Fibroblast of skin of left biceps (primary cell): ENCODE results near the gene SHH.

ENCODE experiments used
- DNase-seq, 2 experiments: peaks; one replicate each; pipeline ENCODE4 v3.0.0-alpha.2; 2013; ENCODE audit warnings: low read depth in 2 of 2

The SHH gene

DNA sequence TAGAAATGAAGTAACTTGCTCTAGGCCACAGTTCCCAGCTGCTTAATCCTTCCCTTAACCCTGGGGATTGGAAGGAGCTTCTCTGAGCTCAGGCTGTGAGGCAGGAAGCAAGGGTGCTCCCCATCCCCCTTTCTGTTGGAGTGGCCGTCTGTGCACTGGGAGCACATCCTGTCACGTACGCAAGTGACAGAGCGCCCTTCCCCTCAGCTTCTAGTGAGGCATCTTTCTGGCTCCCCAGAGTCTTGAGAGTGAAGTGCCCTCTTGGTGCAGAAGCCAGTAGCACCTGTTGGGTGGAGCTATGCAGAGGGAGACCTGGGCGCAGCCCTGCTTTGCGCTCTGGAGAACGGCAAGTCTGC lies 47.8 kb downstream of the SHH start:
- no peak for DNase-seq

DNA sequence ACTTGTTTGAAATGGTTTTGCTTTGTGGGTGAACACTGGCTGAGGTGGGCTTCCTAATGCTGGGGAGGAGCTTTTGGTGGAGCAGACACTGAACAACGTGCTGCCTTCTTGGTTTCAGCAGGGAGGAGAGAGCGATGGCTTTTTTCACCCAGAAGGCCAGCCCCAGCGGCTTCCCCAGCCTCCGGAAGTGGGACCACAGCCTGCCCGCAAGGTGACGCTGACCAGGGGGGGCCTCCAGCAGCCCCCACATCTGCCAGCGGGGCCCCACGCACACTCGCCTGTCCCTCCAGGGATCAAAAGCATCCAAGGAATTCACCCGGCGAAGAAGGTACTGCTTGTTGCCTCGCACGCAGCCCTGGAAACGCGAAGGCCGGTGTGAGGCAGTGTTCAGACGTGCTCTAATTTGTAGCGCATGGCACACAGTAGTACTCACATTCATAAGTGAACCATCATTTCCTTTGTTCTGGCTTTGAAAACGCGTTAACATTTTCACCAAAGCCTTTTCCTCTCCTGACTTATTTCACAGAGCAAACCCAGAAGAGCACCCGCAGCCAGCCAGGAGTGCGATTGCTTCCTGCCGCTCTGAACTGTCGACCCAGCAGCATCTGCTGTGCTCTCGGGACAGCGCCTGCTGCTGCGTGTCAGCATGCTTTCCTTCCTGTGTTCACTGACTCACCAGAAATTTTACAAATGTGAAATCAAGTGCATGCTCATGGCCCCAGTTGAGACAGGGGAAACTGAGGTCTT lies 48.4 kb downstream of the SHH start:
- DNase-seq = peak; percentile 39 to 42

DNA sequence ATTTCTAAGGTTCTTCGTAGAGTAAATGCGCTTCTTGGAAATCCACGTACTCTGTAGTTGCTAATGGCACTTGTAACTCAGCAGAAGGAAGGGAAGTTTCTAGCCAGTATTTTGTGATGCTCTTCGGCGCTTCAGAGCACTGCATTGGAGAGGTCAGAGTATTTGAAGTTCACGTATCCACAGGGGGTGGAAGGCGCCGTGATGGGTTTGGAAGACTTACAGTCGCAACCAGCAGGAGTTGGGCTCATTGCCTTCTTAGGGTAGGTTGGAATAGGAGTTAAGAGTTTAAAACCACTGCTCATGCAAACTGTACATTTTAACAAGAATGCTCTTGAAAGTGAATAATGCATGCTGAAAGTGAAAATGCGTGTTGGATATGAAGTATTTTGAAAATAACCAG lies 49.1 kb downstream of the SHH start:
- DNase-seq = no peak

DNA sequence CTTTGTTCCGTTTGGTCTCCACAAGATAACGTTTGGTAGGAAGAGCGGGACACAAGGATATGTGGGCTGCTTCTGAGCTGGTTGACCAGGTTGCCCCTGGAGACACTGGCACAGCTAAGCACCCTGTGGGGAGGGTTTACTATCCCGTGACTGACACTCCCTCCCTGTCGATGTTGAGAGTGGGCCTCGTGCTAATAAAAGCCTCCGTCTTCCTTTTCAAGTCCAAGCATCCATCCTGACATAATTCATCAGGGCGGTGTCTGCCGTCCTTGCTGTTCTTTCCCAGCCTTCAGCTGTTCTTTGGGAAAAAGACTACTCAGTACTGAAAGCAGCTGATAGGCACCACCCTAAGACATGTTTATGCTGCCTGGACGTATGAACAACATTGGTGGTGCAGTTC lies 49.6 kb downstream of the SHH start:
- no peak for DNase-seq

DNA sequence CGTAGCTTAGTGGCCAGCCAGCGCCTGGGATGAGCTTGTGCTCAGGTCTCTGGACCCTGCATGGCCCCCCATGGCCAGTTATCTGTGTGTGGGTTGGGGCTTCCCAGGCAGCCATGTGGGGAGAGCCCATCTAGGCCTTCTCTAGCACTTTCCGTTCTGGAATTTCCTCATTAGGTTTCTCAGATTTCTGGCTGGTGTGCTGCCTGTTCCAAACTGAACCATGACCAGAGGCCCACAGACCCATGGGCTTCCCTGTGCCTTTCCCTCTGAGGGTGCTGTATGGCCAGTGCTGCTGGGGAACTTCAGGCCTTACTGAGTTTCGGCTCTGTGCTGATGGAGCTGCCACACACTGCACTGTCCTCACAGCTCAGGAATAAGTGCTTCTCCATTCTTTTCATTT lies 50.2 kb downstream of the SHH start:
- no peak for DNase-seq

DNA sequence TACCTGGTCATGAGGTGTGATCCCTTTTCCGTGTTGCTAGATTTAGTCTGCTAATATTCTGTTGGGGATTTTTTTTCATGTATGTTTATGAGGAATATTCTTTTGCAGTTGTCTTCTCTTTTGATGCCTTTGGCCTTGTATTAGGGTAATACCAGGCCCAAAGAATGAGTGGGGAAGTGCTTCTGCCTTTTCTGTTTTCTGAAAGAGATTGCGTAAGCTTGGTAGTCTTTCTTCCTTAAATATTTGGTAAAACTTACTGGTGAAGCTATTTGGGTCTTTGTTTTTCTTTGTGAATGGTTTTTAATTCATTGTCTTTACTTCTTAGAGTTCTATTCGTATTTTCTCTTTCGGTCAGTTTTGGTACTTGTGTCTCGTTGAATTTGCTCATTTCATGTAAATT lies 51.1 kb downstream of the SHH start:
- DNase-seq = no peak

DNA sequence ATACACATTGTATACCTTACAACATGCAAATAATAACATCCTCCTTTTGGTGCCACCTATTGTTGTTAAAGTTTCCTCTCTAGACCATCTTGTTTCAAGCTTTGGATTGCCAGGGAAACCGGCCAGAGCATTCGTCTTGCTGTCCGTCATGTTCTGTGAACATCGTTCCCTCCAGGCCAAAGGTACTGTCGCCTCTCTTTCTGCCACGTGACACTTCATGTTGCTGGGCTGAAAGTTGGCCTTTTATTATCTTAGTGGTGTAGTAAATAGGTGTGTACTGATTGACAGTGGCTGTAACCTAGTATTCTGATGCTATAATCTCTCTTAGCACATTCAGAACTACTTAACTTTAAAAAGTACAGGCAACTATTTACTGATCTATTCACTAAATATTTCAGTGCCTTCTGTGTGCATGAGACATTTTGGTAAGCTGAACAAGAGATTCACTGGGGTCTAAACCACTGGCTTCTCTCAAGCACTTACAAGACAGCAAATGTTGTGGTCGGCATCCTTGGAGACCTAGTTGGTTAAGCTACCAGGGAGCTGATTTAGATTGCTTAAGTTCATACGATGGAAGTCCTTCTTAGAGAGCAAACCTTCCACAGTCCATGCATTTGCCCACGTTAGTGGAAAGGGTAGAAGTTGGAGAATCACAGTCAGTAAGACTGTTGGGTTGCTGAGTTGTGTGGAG lies 52.4 kb downstream of the SHH start:
- DNase-seq = no peak

DNA sequence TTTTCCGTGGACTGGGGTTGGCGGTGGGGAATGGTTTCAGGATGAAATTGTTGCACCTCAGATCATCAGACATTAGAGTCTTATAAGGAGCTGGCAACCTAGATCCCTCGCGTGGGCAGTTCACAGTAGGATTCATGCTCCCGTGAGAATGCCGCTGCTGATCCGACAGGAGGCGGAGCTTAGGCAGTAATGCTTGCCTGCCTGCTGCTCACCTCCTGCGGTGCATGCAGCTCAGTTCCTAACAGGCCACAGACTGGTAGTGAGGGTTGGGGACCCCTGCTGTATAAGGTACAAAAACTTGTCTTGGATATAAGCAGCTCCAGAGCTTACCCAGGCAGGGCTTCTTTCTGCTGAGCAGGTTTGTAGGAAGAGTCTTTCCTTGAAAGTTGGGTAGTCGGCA lies 53.9 kb downstream of the SHH start:
- no peak for DNase-seq

DNA sequence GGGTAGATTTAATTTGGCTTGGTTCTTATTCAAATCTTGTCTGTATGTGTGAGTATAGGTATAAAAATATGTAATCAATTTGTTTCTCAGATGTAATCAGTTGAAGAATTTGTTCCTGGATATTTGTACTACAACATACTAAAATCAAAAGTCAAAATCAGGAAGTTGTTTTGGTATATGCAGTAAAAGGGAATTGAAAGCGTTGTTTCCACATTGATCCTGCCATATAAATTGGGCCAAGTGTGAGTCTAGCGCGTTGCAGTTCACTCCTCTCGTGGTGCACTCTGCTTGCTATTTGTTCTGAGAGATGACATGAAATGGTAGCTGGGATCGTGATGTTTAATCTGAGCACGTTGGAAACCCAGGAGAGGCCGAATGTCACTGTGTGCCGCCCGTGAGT lies 55.9 kb downstream of the SHH start:
- no peak for DNase-seq

DNA sequence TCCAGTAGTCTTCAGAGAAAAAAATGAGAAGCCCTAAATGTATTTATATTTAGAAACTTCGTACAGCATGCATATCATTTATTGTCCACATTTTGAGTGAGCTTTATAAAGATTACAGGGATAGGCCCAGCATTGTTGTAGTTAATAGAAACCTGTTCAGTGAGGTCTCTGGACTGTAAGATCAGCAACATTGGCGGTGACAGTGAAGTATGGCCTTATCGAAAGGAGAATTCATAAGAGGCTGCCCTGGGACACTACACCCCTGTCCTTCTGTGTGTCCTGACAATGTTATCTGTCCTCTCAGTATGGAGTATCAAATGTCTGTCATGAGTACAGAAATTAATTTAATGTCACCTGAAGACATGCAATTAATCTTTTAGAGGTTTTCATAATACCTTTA lies 57.2 kb downstream of the SHH start:
- DNase-seq = no peak

DNA sequence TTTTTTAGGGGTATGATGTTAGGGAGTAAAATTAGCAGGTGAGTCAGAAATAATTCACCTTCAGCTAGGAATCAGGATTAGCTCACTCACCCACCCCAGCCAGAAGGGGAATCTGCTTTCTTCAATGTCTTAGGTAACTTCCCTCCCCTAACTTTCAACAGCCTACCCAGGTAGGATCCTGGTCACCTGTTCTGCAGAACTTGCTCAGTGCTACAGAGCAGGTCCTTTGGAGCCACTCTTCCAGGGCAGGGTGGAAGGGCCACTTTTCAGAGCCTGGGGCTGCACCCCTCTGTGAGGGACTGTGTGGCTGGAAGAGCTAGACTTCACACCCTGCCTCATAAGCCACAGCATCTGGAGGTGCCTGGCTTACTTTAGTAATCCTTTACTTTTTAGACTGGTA lies 58.1 kb downstream of the SHH start:
- no peak for DNase-seq

DNA sequence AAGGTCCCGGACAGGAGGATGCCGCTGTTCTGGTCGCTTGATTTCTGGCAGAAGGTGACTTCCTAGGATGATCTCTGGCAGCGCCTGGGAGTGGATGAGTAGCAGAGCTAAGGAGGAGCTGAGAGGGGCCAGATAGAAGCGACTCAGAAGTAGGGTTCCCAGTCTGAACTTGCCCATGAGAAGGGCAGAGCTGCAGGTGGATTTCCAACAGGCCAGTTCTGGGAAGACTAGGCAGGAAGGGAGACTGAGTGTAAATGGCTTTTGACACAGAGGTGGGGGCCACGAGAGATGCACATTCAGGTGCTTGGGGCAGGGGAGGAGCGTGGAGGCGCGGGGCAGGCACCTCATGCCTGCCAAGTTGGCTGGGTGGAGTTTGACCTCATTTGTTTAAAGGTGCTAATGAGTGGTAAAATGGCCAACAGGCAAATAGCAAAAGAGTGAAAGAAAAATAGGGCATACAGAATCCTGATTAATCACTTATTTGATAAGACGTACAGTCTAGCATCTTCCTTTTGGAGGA lies 58.8 kb downstream of the SHH start:
- DNase-seq = no peak

DNA sequence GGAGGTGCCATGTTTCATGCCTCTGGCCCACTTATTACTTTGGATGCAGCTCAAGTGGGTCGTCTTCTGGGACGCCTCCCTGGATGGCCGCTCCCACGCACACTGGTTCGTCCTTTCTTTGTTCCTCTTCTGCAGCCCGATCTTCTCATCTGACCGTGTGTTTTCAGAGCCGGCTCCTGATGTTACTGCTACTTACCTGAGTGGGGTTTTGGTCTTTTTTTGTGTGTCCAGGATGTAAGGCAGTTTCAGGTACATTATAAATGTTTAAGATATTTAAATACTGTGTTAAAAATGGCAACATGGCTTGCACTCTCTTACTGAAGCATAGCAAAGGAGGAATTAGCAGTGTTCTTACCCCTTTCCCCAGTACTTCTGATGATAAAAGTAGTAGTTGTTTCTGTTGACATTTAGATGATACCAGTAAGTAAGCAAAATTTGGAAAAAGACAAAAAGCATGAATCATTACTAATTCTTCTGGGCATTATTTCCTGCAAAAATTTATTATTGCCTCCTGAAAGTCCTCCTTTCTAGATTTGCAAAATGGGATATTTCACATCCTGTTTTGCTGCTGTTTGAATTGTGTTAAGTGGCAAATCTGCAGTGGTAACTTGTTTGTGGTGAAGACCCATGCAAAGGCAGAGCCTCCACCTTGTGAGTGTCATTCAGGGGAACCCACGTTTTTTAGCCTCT lies 59.4 kb downstream of the SHH start:
- no peak for DNase-seq

DNA sequence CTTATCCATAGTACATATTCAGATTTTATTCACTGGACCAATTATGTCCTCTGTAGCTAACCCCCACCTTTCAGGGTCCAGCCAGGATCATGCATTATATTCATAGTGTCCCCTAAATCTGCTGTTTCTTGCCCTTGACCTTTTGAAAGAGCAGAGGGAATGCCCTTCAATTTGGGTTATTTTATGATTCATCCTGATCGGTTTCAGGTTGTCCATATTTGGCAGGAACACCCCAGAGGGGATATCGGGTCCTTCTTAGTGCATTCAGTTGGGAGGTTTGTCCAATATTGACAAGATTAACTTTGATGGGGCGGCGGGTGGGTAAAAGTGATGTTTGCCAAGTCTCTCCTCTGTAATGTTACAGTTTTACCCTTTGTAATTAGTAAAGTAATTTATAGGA lies 60.9 kb downstream of the SHH start:
- DNase-seq = no peak

DNA sequence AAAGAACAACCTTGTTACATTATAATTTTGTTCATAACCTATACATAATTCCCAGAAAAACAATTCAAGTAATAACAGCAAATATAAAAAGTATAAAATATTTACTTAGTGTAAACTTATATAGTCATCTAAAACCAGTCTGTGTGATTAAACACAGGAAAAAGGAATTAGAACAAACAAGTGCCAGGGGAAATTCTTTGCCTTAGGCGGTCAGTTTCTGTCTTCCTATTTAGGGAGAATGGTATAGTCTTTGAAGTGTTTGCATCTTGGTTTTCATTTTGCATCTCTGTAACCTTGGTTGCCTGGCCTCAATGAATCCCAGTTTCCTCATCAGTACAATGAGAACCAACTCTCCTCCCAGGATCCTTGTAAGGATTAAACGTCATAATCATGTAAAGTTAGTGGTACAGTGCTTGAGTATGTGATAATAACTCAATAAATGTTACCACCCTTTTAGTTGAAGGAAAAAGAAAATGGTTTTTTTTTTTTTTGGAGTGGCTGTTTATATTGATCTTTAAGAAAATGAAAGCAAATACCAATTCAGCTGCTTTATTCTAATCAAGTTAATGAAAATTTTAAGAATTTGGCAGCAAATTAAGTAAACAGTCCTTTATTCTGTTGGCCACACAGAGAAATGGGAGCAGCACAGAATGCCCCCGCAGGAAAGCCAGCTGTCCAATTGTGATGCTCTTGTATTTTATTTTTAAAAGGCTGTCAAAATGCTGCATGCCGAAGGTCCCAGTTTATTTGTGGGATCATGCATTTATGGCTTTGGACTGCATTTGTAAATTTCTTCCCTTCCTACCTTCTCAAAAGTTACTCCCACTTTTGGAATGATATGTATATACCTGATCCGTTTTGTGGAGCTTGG lies 61.8 kb downstream of the SHH start:
- DNase-seq = no peak
